B cell (primary cell): Measurements from ENCODE around the gene ABCD1. TPM values are rescaled to one million over a fixed set of nuclear protein-coding genes. Genes with fewer than 3 reads are reported as not detected.
"Not testable (repeated sequence)": the region's sequence is repeated elsewhere in the genome, so short reads cannot be mapped to it uniquely, and the experiment has no call there.

Source experiments
- ATAC-seq: fragments of 200-7000 bp; cut with Tn5 transposase; one replicate; pipeline ENCODE4 v1.10.0; 2021; ENCODE audit warnings: low read depth, mild to moderate bottlenecking, moderate number of reproducible peaks, moderate library complexity
- CTCF ChIA-PET: fragments of 350-600 bp; sonication (Branson Sonifier 250); formaldehyde crosslinking; loops from one replicate; lab custom pipeline; 2021; ENCODE audit warnings: antibody characterized with exemption, inconsistent platforms; lab: Charles Lee
- POLR2A ChIA-PET: fragments of 350-600 bp; sonication (Branson Sonifier 250); formaldehyde crosslinking; loops from one replicate; lab custom pipeline; 2021; ENCODE audit warnings: antibody characterized with exemption; lab: Charles Lee
- DNase-seq: peaks from one replicate; pipeline ENCODE4 v3.0.0; 2013
- H2AFZ ChIP-seq: 2 replicates; pipeline ENCODE4 v1.6.1; 2012; ENCODE audit warnings: mild to moderate bottlenecking, low read depth, low read length; ENCODE audit not compliant: insufficient read depth, poor library complexity, severe bottlenecking
- H3K27ac ChIP-seq, 2 donors: 1 replicate in 1 of 2; 2 replicates in 1 of 2; pipeline ENCODE4 v1.5.1; 2012 to 2013; ENCODE audit warnings: low read length in 2 of 2, mild to moderate bottlenecking in 2 of 2, moderate library complexity in 1 of 2
- H3K27me3 ChIP-seq, 4 experiments: fragments of 200-600 bp in 1 of 4; sonication (generic) in 1 of 4; replicated peaks in 1 of 4; 1 replicate in 2 of 4; 2 replicates in 2 of 4; pipeline versions ENCODE4 v1.6.1 to v1.7.0; 2013 to 2016; ENCODE audit warnings: low read length in 3 of 4, mild to moderate bottlenecking in 2 of 4, mixed read lengths in 1 of 4, moderate library complexity in 1 of 4; ENCODE audit not compliant: insufficient read depth in 4 of 4, control insufficient read depth in 3 of 4; ENCODE audit errors: control extremely low read depth in 1 of 4
- H3K36me3 ChIP-seq, 2 experiments: replicated peaks in 1 of 2; 1 replicate in 1 of 2; 2 replicates in 1 of 2; pipeline versions ENCODE4 v1.6.1 to v1.7.1; 2013; ENCODE audit warnings: low read length in 1 of 2; ENCODE audit not compliant: insufficient read depth in 2 of 2, control insufficient read depth in 1 of 2; ENCODE audit errors: control extremely low read depth in 1 of 2, extremely low read depth in 1 of 2
- H3K4me1 ChIP-seq, 2 donors: fragments of 200-600 bp in 1 of 2; sonication (generic) in 1 of 2; 1 replicate in 1 of 2; 2 replicates in 1 of 2; pipeline versions ENCODE4 v1.5.1 to v1.6.1; 2013 to 2017; ENCODE audit warnings: low read length in 2 of 2; ENCODE audit not compliant: control insufficient read depth in 2 of 2, insufficient read depth in 2 of 2
- H3K4me2 ChIP-seq: replicated peaks from 2 replicates; pipeline ENCODE3; 2012; ENCODE audit warnings: mild to moderate bottlenecking, low read depth, low read length; ENCODE audit not compliant: poor library complexity, severe bottlenecking
- H3K4me3 ChIP-seq, 5 experiments: fragments of 200-600 bp in 1 of 5; sonication (generic) in 1 of 5; 1 replicate in 3 of 5; 2 replicates in 2 of 5; pipeline versions ENCODE4 v1.5.1 to v1.7.0; 2011 to 2016; ENCODE audit warnings: low read length in 4 of 5, mild to moderate bottlenecking in 4 of 5, low read depth in 2 of 5, control low read depth in 1 of 5, moderate library complexity in 1 of 5; ENCODE audit not compliant: insufficient read depth in 1 of 5; ENCODE audit errors: control extremely low read depth in 1 of 5, extremely low read depth in 1 of 5
- H3K79me2 ChIP-seq: fragments of 200-600 bp; sonication (generic); one replicate; pipeline ENCODE4 v1.6.0; 2016; ENCODE audit warnings: low read length; ENCODE audit not compliant: control insufficient read depth, insufficient read depth
- H3K9ac ChIP-seq: fragments of 200-600 bp; sonication (generic); 2 replicates; pipeline ENCODE4 v1.6.1; 2017; ENCODE audit warnings: mild to moderate bottlenecking, low read length, moderate library complexity
- H3K9me3 ChIP-seq, 3 donors: one replicate each; pipeline versions ENCODE4 v1.6.1 to v1.7.1; 2013; ENCODE audit warnings: low read length in 2 of 3; ENCODE audit not compliant: control insufficient read depth in 2 of 3, insufficient read depth in 1 of 3; ENCODE audit errors: control extremely low read depth in 1 of 3
- H4K20me1 ChIP-seq: 2 replicates; pipeline ENCODE4 v1.6.0; 2012; ENCODE audit warnings: mild to moderate bottlenecking, low read length; ENCODE audit not compliant: insufficient read depth, control insufficient read depth, poor library complexity, severe bottlenecking
- H3K27ac Mint-ChIP-seq: one replicate; pipeline ENCODE4 v1.8.0; 2021; ENCODE audit warnings: mixed read lengths
- H3K27me3 Mint-ChIP-seq: one replicate; pipeline ENCODE4 v1.8.0; 2021; ENCODE audit warnings: mixed read lengths
- H3K4me1 Mint-ChIP-seq: one replicate; pipeline ENCODE4 v1.8.0; 2021; ENCODE audit warnings: mixed read lengths
- H3K4me3 Mint-ChIP-seq: one replicate; pipeline ENCODE4 v1.8.0; 2021; ENCODE audit warnings: mixed read lengths
- H3K9me3 Mint-ChIP-seq: one replicate; pipeline ENCODE4 v1.8.0; 2022; ENCODE audit warnings: mixed read lengths; ENCODE audit not compliant: insufficient read depth
- CTCF ChIP-seq: fragments of 200-600 bp; IDR thresholded peaks from one replicate; pipeline ENCODE4 v1.8.0; 2022; ENCODE audit warnings: antibody characterized with exemption, mild to moderate bottlenecking
- EZH2 ChIP-seq: IDR thresholded peaks from 2 replicates; pipeline ENCODE4 v1.6.1; 2012; ENCODE audit warnings: borderline replicate concordance, low read depth, mild to moderate bottlenecking, moderate library complexity, low read length; ENCODE audit not compliant: insufficient read depth, poor library complexity, severe bottlenecking
- WGBS: methylation state at CpG from one replicate; pipeline ENCODE4 v1.1.5; 2013; ENCODE audit warnings: missing lambda C conversion rate; ENCODE audit not compliant: insufficient coverage; 5-methylcytosine and 5-hydroxymethylcytosine counted together
- intact Hi-C: fragments of 100-400 bp; cut with micrococcal nuclease; formaldehyde crosslinking; loops from one replicate; pipeline ENCODE4 v1.10.0; 2022
- polyA plus RNA-seq: library from polyadenylated mRNA; depleted of rRNA; stranded (reverse); fragments of >200 nt; gene quantifications from 2 replicates; pipeline ENCODE4 v1.2.3, GENCODE V29; 2012
- total RNA-seq, 2 donors: library from RNA; stranded (reverse); fragments of 120-200 nt in 1 of 2; gene quantifications; 1 replicate in 1 of 2; 2 replicates in 1 of 2; pipeline versions ENCODE4 v1.2.3 to v1.2.4, GENCODE V29; 2013 to 2022

ABCD1 gene
- total and polyA plus RNA-seq, 2 donors (not counting 1 experiment from before 2014, with no cell fraction given) = 9.7 to 12.2 TPM

- intact Hi-C loops = no loop called here
- TF ChIP-seq EZH2 = no peak
- TF ChIP-seq CTCF = no peak
- peaks cover 0 to 3% (median 0%) of the 10 kb centered on the region in 3 donors for H3K9me3 ChIP-seq
- H3K4me1 ChIP-seq = peaks cover 27 to 32% of the 10 kb centered on the region in 2 donors
- Mint-ChIP-seq H3K9me3 (no peaks in the 10 kb centered on the region), H3K4me3 (no peak overlapping the region), H3K27ac (no peak overlapping the region), H3K4me1 (peaks cover 38% of the 10 kb centered on the region), H3K27me3 (no peaks in the 10 kb centered on the region)
- H3K27ac ChIP-seq = no peak overlapping the region
- WGBS = 92% methylated on average over 10 of the region's 23 CpGs
- no peak overlapping the region for H3K9ac ChIP-seq
- H3K79me2 ChIP-seq = peaks cover 50% of the 10 kb centered on the region
- CTCF ChIA-PET = no interaction called here
- ATAC-seq = no peak
- no peak overlapping the region for H3K4me3 ChIP-seq
- POLR2A ChIA-PET = no interaction called here
- H3K27me3 ChIP-seq = no peaks in the 10 kb centered on the region
- no peak overlapping the region for H2AFZ ChIP-seq
- H4K20me1 ChIP-seq = no peaks in the 10 kb centered on the region
- H3K4me2 ChIP-seq = no peak overlapping the region
- no peak for DNase-seq
- H3K36me3 ChIP-seq = peaks cover 0 to 14% of the 10 kb centered on the region in 2 experiments
Observed at GRCh38 chrX:153728951-153729631, 4.4 kb downstream of the ABCD1 start.

- peaks cover 0 to 14% of the 10 kb centered on the region in 2 experiments for H3K36me3 ChIP-seq
- H3K27me3 Mint-ChIP-seq, H3K9me3 ChIP-seq, H3K27ac Mint-ChIP-seq, H2AFZ ChIP-seq, H3K27ac ChIP-seq, DNase-seq, H4K20me1 ChIP-seq, H3K9ac ChIP-seq, H3K9me3 Mint-ChIP-seq, H3K27me3 ChIP-seq, CTCF ChIA-PET, H3K4me3 ChIP-seq, H3K4me3 Mint-ChIP-seq, intact Hi-C loops, H3K4me2 ChIP-seq, ATAC-seq, POLR2A ChIA-PET: not testable (repeated sequence)
- peaks cover 41% of the 10 kb centered on the region for H3K4me1 Mint-ChIP-seq
- H3K79me2 ChIP-seq = peaks cover 55% of the 10 kb centered on the region
- 98% methylated on average over 9 of the region's 23 CpGs for WGBS
- peaks cover 27 to 33% of the 10 kb centered on the region in 2 donors for H3K4me1 ChIP-seq
Observed at GRCh38 chrX:153730115-153730514, 5.5 kb downstream of the ABCD1 start.
